OCI-LY3 (cell line): Measurements from ENCODE around the gene FLRT3.

Experiments used
- EZH2phosphoT487 ChIP-seq: fragments of 200-600 bp; shearing (Covaris generic); IDR thresholded peaks from 2 replicates; pipeline ENCODE4 v1.6.1; 2018; ENCODE audit warnings: antibody characterized with exemption, mixed run types, low read depth
- TF ChIP-seq, protein P1 (sequence below): fragments of 200-600, 300-600 bp; sonication (generic); IDR thresholded peaks from 2 replicates; pipeline ENCODE4 v1.5.1; 2014; ENCODE audit warnings: antibody characterized with exemption, low read length, low read depth

DNA sequence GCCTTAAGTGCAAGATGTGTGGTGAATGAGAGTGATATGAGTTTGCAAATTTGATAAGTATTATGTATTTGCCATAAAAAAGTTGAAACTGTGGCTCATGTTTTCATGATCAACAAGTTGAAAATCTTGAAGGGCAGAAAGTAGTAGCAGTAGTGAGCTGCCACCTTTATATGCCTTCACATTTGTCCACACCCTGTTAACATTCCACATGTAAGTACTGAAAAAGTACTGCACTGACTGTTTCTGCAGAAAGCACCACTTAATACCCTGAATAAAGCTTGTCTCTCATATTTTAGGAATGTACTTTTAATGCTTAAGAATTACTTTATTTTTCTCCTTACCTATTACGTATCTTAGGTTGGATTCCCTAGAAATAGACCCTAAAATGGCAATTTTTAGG, 45.9 kb downstream of the FLRT3 start:
- TF ChIP-seq, protein P1, sequence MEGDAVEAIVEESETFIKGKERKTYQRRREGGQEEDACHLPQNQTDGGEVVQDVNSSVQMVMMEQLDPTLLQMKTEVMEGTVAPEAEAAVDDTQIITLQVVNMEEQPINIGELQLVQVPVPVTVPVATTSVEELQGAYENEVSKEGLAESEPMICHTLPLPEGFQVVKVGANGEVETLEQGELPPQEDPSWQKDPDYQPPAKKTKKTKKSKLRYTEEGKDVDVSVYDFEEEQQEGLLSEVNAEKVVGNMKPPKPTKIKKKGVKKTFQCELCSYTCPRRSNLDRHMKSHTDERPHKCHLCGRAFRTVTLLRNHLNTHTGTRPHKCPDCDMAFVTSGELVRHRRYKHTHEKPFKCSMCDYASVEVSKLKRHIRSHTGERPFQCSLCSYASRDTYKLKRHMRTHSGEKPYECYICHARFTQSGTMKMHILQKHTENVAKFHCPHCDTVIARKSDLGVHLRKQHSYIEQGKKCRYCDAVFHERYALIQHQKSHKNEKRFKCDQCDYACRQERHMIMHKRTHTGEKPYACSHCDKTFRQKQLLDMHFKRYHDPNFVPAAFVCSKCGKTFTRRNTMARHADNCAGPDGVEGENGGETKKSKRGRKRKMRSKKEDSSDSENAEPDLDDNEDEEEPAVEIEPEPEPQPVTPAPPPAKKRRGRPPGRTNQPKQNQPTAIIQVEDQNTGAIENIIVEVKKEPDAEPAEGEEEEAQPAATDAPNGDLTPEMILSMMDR = no peak
- no peak for TF ChIP-seq EZH2phosphoT487
